HG02763 (cell line): ENCODE data around the gene NRXN3.

Source experiments
- ATAC-seq: cut with Tn5 transposase; IDR thresholded peaks from one replicate; pipeline ENCODE4 v1.9.1; 2021; ENCODE audit warnings: mild to moderate bottlenecking, moderate library complexity; ENCODE audit not compliant: unreplicated experiment

NRXN3 gene

DNA sequence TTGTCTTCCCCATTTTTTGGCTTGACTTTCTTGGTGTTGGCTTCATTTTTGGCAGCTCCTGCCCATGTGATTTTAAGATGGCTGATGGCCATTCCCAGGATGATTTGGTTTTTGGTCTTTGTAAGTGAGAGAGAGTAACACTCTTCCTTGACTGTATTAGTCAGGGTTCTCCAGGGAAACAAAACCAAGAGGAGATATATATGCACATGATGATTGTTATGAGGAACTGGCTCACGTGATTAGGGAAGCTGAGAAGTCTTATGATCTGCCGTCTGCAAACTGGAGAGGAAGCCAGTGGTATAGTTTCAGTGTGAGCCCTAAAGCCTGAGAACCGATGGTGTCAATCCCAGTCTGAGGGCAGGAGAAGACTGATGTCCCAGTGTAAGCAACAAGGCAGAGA, 146.6 kb downstream of the NRXN3 start:
- ATAC-seq, result no peak

DNA sequence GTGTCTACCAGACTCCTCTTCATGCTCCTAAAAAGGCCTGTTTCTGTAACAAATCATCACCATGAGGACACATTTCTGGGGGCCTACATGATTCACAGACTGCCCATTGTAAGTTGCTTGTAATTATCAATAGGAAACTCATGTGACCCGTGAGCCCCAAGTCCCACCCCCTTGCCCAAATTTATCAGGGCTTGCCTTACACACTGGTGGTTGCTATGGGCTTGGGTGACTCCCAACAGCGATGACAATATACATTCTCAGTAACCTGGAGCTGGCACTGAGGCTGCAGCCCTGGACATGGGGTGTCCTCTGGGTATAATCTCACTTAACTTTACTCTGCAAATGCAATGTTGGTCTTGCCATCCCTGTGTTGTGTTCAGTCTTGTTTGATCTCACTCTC, 149.2 kb downstream of the NRXN3 start:
- ATAC-seq, result no peak

DNA sequence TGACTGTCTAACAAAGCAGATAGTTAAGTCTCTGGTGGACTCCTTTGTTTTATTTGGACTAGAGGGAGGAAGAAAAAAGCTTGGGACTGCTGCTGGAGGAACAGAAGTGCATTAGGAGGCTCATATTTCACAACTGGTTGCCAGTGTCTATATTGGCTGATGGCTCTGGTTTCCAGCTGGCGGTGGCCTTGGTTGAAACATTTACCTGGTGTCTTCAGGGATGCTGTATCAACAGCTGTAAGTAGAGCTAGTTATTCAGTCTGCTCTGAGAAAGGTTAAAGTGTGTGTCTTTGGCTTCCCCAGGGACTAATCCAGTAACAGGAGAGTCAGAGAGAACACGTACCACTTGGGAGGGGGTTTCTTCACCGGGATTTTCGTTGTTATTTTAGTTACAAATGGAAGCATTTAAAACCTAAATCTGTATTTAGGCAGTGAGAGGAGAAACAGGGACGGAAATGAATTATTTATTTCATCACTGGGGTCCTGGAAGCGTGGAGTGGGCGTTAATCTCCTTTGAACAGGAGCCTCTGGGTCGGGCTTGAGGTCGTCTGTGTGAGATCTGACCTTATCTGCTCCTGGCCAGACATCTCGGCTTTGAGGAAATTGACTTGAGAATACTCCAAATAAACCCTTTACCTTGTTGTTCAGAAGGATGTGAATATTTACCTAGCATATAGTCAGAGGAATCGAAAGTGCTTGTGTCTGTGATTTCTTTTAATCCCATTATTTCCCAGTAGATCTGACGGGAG, 149.9 kb downstream of the NRXN3 start:
- ATAC-seq, result no peak

DNA sequence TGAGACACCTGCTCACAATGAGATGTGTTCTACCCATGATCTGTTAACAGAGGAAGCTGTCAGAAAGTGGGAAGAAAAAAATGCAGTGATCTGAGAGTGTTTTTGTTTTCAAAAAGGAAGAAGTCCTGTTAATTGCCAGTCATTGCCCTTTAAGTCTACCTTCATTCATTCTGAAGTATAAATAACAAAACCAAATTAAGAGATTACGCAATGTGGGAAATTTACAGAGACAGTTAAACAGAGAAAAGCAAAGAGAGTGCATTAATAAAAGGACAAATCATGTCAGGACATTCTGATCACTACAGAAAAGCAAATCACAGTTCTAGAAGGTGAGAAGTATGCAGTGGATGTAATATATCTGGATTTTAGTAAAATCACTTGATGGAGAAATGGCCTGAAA, 154.2 kb downstream of the NRXN3 start:
- ATAC-seq, result no peak

DNA sequence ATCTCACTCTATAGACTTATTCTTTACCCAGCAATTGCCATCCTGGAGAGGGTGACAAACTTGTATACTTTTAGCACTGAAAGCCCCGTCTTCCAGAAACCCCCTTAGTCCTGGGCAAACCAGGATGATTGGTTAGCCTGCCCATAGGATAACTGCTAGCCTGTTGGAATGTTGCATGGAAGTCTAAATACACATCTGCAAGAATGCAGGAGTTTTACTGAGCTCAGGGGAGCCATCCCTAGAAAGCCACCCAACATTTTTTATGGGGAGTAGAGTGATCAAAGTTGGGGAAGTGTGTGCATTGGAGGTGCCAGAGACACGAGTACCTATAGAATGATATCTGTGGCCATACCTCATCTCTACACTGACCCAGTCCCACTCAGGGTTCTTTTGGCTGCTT, 155.7 kb downstream of the NRXN3 start:
- no peak for ATAC-seq

- ATAC-seq, result no peak
These were observed 157.5 kb downstream of the NRXN3 start for GRCh38 chr14:78327426-78328221.

DNA sequence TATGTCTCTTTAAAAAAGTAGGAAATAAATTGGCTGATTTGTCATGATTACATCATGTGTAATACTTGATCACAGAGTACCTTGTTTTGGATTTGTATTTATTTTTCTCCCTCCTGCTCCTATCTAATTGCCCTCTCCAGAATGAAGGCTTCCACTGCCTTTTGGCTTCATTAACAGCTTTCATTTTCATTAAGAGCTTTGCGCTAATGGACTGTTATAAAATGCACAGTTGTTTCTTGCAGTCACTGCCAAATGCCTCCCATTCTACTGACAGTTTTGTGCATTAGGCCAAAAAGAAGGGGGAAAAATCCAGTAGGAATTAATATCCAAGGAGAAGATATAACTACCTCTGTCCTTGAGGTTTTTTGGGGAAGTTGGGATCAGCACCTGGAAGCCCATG, 159.2 kb downstream of the NRXN3 start:
- no peak for ATAC-seq

- ATAC-seq, result no peak
These were observed 165.4 kb downstream of the NRXN3 start for GRCh38 chr14:78335531-78335930.

DNA sequence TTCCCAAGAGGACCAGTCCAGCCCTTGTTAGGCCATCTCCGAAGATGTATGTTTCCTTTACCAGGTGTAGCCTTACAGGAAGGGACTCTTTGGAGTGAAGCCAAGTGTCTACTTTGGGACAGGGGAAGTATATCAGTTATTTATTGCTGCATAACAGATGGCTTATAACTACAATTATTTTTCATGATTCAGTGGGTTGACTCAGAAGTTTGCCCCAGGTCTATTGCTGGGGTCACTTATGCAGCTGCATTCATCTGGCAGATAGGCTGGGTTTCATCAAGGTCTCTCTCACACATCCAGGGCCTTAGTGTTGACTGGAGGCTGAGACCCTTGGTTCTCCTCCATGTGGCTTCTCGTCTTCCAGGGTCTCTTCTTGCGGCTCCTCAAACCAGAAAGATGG, 170.1 kb downstream of the NRXN3 start:
- ATAC-seq, result no peak

- ATAC-seq, result no peak
These were observed 171.7 kb downstream of the NRXN3 start for GRCh38 chr14:78341827-78342389.

- ATAC-seq, result no peak
These were observed 172.7 kb downstream of the NRXN3 start for GRCh38 chr14:78342879-78343278.

DNA sequence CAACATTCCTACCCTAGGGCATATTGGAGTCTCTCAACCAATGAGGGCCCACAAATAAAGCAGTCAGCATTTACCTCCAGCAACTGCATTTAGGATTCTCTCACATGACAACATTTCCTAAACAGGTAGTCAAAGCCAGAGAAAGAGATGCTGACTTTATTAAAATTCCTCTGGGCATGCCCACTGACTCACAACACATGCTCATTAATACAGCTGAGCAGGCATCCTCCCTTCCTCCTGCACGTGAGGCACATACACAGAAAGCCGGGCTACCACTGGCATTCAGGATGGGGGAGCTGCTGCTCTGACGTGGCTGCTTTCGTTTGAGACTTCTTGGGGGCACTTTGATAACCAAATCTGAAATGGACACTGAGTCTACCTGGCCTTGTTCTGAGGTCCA, 174.1 kb downstream of the NRXN3 start:
- no peak for ATAC-seq

DNA sequence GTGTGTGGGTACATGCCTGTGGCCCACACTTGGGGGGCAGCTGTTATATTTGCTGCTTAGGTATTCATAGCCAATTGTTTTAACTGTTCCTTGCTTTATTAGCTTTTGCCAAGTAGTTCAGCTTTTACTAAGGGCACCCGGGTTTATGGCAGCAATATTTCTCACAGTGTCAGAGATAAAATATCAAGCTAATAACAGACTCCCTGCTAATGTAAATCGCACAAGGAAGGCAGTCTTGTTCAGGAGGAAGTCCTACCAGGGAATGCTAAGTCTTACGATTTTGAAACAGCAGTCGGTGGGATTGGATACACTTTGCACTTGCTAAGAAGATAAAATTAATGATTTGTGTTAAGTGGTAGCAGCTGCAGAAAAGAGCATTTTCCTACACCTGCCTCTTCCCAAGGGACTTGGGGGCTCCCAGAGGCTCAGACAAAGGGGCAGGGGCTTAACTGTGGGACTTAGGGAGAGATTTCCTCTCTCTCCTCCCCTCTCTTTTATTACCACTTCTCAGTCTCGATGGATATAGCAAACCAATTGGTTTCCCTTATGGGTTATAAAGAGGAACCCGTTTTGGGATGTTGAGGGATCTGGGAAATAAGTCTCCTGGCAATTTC, 175.1 kb downstream of the NRXN3 start:
- ATAC-seq, result no peak

GRCh38 chr14:78346747-78347146, 176.6 kb downstream of the NRXN3 start:
- no peak for ATAC-seq

- ATAC-seq, result no peak
These were observed 184.9 kb downstream of the NRXN3 start for GRCh38 chr14:78355109-78355508.

DNA sequence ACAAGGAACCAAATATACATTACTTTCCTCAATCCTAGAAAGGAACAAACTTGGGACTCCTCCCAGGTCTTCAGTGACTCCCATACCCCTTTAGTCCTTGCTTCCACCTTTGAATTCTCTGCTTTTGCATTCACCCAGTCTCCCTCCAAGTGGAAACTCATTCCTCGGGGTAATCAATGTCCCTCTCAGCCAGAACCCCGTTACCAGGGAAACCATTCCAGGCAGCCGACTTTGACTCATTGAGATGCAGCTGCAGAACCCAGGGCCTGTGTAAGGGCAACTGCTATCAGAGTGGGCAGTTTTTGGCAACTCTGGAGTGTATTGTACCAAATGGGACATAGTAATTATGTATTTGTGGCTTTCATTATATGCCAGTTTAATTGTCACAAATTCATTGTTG, 186.2 kb downstream of the NRXN3 start:
- no peak for ATAC-seq

- ATAC-seq, result no peak
These were observed 188.4 kb downstream of the NRXN3 start for GRCh38 chr14:78358591-78358990.

GRCh38 chr14:78359581-78359980, 189.4 kb downstream of the NRXN3 start:
- ATAC-seq, result no peak

DNA sequence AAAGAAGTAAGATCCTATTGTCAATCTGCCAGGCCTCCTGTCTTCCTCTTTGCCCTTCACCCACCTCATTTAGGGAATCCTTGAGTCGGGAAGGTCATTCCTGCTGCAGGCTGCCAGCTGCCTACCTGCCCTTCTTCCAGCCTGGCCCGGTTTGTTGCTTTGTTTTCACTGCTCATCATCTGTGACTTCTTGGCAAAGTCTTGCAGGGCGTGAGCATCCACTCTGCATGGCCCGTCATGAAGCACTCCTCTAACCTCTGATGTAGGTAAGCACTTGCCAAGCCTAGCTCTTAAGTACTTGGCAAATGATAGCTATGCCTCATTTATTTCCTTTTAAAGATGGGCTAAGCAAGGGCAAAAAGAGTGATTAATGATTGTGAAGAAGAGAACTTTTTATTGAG, 192.8 kb downstream of the NRXN3 start:
- no peak for ATAC-seq

- ATAC-seq, result no peak
These were observed 197.2 kb downstream of the NRXN3 start for GRCh38 chr14:78367355-78367754.

GRCh38 chr14:78383060-78383459, 212.9 kb downstream of the NRXN3 start:
- ATAC-seq, result no peak

- ATAC-seq, result no peak
These were observed 228.0 kb downstream of the NRXN3 start for GRCh38 chr14:78398216-78398615.
